H1 (cell line): ENCODE measurements around the gene FGF14. TPM values are rescaled to one million over a fixed set of nuclear protein-coding genes. Genes with fewer than 3 reads are reported as not detected.

Experiments used
- BCL11A ChIP-seq, 2 experiments: IDR thresholded peaks; one replicate each; pipeline ENCODE4 v1.6.1; 2011; ENCODE audit warnings: low read depth in 2 of 2, low read length in 2 of 2, mild to moderate bottlenecking in 2 of 2
- BRCA1 ChIP-seq: IDR thresholded peaks from 2 replicates; pipeline ENCODE4 v1.6.1; 2012; ENCODE audit warnings: low read depth, low read length, improper control_type of control experiment
- SUZ12 ChIP-seq: fragments of 200-600 bp; sonication (generic); IDR thresholded peaks from 2 replicates; pipeline ENCODE4 v1.6.1; 2012; ENCODE audit warnings: mild to moderate bottlenecking, inconsistent platforms, low read length, moderate library complexity, mixed read lengths
- polyA plus RNA-seq, 7 experiments: library from polyadenylated mRNA; depleted of rRNA in 3 of 7; stranded (reverse) in 5 of 7; unstranded in 2 of 7; fragments of >200 nt in 5 of 7; fragments of 200-250 nt in 2 of 7; gene quantifications; 1 replicate in 5 of 7; 2 replicates in 1 of 7; 4 replicates in 1 of 7; pipeline versions ENCODE4 v1.2.1 to v1.2.3, GENCODE V29; 2011 to 2013; ENCODE audit warnings: missing spikeins in 2 of 7, mixed read lengths in 2 of 7
- total RNA-seq: library from RNA; stranded (reverse); fragmentation: NEBNext Ultra II Directional; extraction: Animal tissue kit (Norgen Biotek cat#: 25700); gene quantifications from 2 replicates; pipeline ENCODE4 v1.2.1, GENCODE V29; 2021
- TF ChIP-seq, protein P1 (sequence below): fragments of 300-600 bp; sonication (generic); IDR thresholded peaks from 2 replicates; pipeline ENCODE4 v1.7.1; 2012; ENCODE audit warnings: low read length, moderate library complexity, mild to moderate bottlenecking, inconsistent platforms; ENCODE audit not compliant: insufficient replicate concordance
- TF ChIP-seq, protein P2 (sequence below): IDR thresholded peaks from 2 replicates; pipeline ENCODE4 v1.6.1; 2012; ENCODE audit warnings: low read length, inconsistent platforms

The FGF14 gene
- total and polyA plus RNA-seq, 2 of the 8 experiments (the other 6 are each of a cell fraction or from before 2014, with no cell fraction given) = 0.05 to 0.58 TPM

DNA sequence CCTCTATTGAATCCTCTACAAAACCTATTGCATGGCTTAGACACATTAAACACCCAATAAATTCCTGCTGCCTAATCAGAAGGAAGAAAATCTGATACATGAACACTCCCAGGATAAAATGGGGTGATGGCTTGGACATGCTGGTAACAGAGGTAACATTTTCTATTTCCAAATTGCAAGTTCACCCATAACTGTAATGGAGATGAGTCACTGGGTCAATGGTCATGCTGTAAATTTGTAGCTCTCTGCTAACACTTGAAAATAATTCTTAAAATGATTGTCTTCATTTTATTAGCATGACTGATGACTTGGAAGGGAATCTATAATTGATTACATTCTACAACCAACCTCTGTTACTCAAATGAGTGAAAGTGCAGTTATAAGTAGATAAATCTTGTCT, 434.1 kb downstream of the FGF14 start (continued):
- TF ChIP-seq SUZ12 (no peak), BRCA1 (no peak), BCL11A (IDR thresholded peaks at IDR 0.05; ENCODE audit: low read depth in 2 of 2, low read length in 2 of 2) (no peak)
- TF ChIP-seq, protein P1, sequence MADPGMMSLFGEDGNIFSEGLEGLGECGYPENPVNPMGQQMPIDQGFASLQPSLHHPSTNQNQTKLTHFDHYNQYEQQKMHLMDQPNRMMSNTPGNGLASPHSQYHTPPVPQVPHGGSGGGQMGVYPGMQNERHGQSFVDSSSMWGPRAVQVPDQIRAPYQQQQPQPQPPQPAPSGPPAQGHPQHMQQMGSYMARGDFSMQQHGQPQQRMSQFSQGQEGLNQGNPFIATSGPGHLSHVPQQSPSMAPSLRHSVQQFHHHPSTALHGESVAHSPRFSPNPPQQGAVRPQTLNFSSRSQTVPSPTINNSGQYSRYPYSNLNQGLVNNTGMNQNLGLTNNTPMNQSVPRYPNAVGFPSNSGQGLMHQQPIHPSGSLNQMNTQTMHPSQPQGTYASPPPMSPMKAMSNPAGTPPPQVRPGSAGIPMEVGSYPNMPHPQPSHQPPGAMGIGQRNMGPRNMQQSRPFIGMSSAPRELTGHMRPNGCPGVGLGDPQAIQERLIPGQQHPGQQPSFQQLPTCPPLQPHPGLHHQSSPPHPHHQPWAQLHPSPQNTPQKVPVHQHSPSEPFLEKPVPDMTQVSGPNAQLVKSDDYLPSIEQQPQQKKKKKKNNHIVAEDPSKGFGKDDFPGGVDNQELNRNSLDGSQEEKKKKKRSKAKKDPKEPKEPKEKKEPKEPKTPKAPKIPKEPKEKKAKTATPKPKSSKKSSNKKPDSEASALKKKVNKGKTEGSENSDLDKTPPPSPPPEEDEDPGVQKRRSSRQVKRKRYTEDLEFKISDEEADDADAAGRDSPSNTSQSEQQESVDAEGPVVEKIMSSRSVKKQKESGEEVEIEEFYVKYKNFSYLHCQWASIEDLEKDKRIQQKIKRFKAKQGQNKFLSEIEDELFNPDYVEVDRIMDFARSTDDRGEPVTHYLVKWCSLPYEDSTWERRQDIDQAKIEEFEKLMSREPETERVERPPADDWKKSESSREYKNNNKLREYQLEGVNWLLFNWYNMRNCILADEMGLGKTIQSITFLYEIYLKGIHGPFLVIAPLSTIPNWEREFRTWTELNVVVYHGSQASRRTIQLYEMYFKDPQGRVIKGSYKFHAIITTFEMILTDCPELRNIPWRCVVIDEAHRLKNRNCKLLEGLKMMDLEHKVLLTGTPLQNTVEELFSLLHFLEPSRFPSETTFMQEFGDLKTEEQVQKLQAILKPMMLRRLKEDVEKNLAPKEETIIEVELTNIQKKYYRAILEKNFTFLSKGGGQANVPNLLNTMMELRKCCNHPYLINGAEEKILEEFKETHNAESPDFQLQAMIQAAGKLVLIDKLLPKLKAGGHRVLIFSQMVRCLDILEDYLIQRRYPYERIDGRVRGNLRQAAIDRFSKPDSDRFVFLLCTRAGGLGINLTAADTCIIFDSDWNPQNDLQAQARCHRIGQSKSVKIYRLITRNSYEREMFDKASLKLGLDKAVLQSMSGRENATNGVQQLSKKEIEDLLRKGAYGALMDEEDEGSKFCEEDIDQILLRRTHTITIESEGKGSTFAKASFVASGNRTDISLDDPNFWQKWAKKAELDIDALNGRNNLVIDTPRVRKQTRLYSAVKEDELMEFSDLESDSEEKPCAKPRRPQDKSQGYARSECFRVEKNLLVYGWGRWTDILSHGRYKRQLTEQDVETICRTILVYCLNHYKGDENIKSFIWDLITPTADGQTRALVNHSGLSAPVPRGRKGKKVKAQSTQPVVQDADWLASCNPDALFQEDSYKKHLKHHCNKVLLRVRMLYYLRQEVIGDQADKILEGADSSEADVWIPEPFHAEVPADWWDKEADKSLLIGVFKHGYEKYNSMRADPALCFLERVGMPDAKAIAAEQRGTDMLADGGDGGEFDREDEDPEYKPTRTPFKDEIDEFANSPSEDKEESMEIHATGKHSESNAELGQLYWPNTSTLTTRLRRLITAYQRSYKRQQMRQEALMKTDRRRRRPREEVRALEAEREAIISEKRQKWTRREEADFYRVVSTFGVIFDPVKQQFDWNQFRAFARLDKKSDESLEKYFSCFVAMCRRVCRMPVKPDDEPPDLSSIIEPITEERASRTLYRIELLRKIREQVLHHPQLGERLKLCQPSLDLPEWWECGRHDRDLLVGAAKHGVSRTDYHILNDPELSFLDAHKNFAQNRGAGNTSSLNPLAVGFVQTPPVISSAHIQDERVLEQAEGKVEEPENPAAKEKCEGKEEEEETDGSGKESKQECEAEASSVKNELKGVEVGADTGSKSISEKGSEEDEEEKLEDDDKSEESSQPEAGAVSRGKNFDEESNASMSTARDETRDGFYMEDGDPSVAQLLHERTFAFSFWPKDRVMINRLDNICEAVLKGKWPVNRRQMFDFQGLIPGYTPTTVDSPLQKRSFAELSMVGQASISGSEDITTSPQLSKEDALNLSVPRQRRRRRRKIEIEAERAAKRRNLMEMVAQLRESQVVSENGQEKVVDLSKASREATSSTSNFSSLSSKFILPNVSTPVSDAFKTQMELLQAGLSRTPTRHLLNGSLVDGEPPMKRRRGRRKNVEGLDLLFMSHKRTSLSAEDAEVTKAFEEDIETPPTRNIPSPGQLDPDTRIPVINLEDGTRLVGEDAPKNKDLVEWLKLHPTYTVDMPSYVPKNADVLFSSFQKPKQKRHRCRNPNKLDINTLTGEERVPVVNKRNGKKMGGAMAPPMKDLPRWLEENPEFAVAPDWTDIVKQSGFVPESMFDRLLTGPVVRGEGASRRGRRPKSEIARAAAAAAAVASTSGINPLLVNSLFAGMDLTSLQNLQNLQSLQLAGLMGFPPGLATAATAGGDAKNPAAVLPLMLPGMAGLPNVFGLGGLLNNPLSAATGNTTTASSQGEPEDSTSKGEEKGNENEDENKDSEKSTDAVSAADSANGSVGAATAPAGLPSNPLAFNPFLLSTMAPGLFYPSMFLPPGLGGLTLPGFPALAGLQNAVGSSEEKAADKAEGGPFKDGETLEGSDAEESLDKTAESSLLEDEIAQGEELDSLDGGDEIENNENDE = no peak
- TF ChIP-seq, protein P2, sequence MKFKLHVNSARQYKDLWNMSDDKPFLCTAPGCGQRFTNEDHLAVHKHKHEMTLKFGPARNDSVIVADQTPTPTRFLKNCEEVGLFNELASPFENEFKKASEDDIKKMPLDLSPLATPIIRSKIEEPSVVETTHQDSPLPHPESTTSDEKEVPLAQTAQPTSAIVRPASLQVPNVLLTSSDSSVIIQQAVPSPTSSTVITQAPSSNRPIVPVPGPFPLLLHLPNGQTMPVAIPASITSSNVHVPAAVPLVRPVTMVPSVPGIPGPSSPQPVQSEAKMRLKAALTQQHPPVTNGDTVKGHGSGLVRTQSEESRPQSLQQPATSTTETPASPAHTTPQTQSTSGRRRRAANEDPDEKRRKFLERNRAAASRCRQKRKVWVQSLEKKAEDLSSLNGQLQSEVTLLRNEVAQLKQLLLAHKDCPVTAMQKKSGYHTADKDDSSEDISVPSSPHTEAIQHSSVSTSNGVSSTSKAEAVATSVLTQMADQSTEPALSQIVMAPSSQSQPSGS = no peak
